Mesenchymal stem cell (in vitro differentiated cells and primary cell): Measurements from ENCODE around the gene SMARCC1. TPM values are rescaled to one million over a fixed set of nuclear protein-coding genes. Genes with fewer than 3 reads are reported as not detected.
A peak's percentile ranks its signal among the peaks of the same experiment; 100 is the strongest.
"Not testable (repeated sequence)": the region's sequence is repeated elsewhere in the genome, so short reads cannot be mapped to it uniquely, and the experiment has no call there.

ENCODE experiments used
- DNase-seq: peaks from one replicate; pipeline ENCODE4 v3.0.0-alpha.2; 2013
- H2AFZ ChIP-seq: one replicate; pipeline ENCODE4 v1.6.1; 2013; ENCODE audit warnings: low read depth, mild to moderate bottlenecking, control low read depth, inconsistent platforms, low read length, moderate library complexity
- H2AK5ac ChIP-seq: 2 replicates; pipeline ENCODE4 v1.6.1; 2013; ENCODE audit warnings: low read length, moderate library complexity, mild to moderate bottlenecking, inconsistent platforms; ENCODE audit not compliant: severe bottlenecking
- H2BK120ac ChIP-seq: one replicate; pipeline ENCODE4 v1.6.1; 2013; ENCODE audit warnings: low read depth, mild to moderate bottlenecking, inconsistent platforms, low read length, moderate library complexity
- H2BK12ac ChIP-seq, 2 experiments: one replicate each; pipeline ENCODE4 v1.6.1; 2013; ENCODE audit warnings: inconsistent platforms in 2 of 2, low read length in 2 of 2, mild to moderate bottlenecking in 2 of 2, moderate library complexity in 2 of 2, control low read depth in 1 of 2
- H2BK15ac ChIP-seq: one replicate; pipeline ENCODE4 v1.6.1; 2013; ENCODE audit warnings: mild to moderate bottlenecking, low read depth, inconsistent platforms; ENCODE audit not compliant: poor library complexity, severe bottlenecking
- H2BK5ac ChIP-seq: 2 replicates; pipeline ENCODE4 v1.6.1; 2013; ENCODE audit warnings: low read depth, mild to moderate bottlenecking, low read length, control low read depth, inconsistent platforms; ENCODE audit not compliant: poor library complexity, severe bottlenecking
- H3K14ac ChIP-seq, 2 experiments: one replicate each; pipeline ENCODE4 v1.6.1; 2013; ENCODE audit warnings: inconsistent platforms in 2 of 2, low read length in 2 of 2, control low read depth in 1 of 2, mild to moderate bottlenecking in 1 of 2, moderate library complexity in 1 of 2
- H3K18ac ChIP-seq, 2 experiments: one replicate each; pipeline ENCODE4 v1.6.1; 2013; ENCODE audit warnings: inconsistent platforms in 2 of 2, low read length in 2 of 2, control low read depth in 1 of 2, low read depth in 1 of 2, mild to moderate bottlenecking in 1 of 2
- H3K23ac ChIP-seq, 2 experiments: one replicate each; pipeline ENCODE4 v1.6.1; 2013; ENCODE audit warnings: inconsistent platforms in 2 of 2, low read length in 2 of 2, mild to moderate bottlenecking in 2 of 2, moderate library complexity in 2 of 2, control low read depth in 1 of 2
- H3K27ac ChIP-seq: 2 replicates; pipeline ENCODE4 v1.5.1; 2013; ENCODE audit warnings: mild to moderate bottlenecking, moderate library complexity, low read length, control low read depth, inconsistent platforms; ENCODE audit not compliant: poor library complexity, severe bottlenecking
- H3K27me3 ChIP-seq, 2 experiments: 2 replicates each; pipeline versions ENCODE4 v1.6.1 to v1.7.0; 2013; ENCODE audit warnings: low read length in 2 of 2, mild to moderate bottlenecking in 2 of 2, moderate library complexity in 2 of 2, control low read depth in 1 of 2, inconsistent platforms in 1 of 2; ENCODE audit not compliant: control insufficient read depth in 1 of 2, insufficient read depth in 1 of 2
- H3K36me3 ChIP-seq, 2 experiments: 2 replicates each; pipeline versions ENCODE4 v1.6.1 to v1.7.0; 2013; ENCODE audit warnings: low read length in 2 of 2, control low read depth in 1 of 2, inconsistent platforms in 1 of 2, low read depth in 1 of 2, mild to moderate bottlenecking in 1 of 2; ENCODE audit not compliant: insufficient read depth in 2 of 2, control insufficient read depth in 1 of 2
- H3K4ac ChIP-seq, 2 experiments: one replicate each; pipeline ENCODE4 v1.6.1; 2013; ENCODE audit warnings: inconsistent platforms in 2 of 2, low read length in 2 of 2, mild to moderate bottlenecking in 2 of 2, moderate library complexity in 2 of 2, control low read depth in 1 of 2, low read depth in 1 of 2
- H3K4me1 ChIP-seq: 2 replicates; pipeline ENCODE4 v1.6.1; 2013; ENCODE audit warnings: low read depth, low read length, control low read depth; ENCODE audit not compliant: control insufficient read depth, insufficient read depth
- H3K4me2 ChIP-seq: 2 replicates; pipeline ENCODE4 v1.6.1; 2013; ENCODE audit warnings: low read length, mild to moderate bottlenecking, inconsistent platforms; ENCODE audit not compliant: poor library complexity, severe bottlenecking
- H3K4me3 ChIP-seq, 2 experiments: 2 replicates each; pipeline versions ENCODE4 v1.5.1 to v1.7.0; 2013; ENCODE audit warnings: low read length in 2 of 2, mild to moderate bottlenecking in 2 of 2, control low read depth in 1 of 2, low read depth in 1 of 2; ENCODE audit not compliant: insufficient read depth in 1 of 2
- H3K79me1 ChIP-seq: replicated peaks from 2 replicates; pipeline ENCODE4 v1.6.1; 2013; ENCODE audit warnings: mild to moderate bottlenecking, control low read depth, low read length, inconsistent platforms; ENCODE audit not compliant: poor library complexity, severe bottlenecking
- H3K9ac ChIP-seq: 2 replicates; pipeline ENCODE4 v1.7.0; 2013; ENCODE audit warnings: mild to moderate bottlenecking, low read length, moderate library complexity
- H3K9me3 ChIP-seq: 2 replicates; pipeline ENCODE4 v1.7.0; 2013; ENCODE audit warnings: mild to moderate bottlenecking, low read length; ENCODE audit not compliant: control insufficient read depth
- H4K8ac ChIP-seq: one replicate; pipeline ENCODE4 v1.6.1; 2013; ENCODE audit warnings: inconsistent platforms, mild to moderate bottlenecking, low read length, moderate library complexity
- H4K91ac ChIP-seq: one replicate; pipeline ENCODE4 v1.6.1; 2013; ENCODE audit warnings: mild to moderate bottlenecking, low read length, inconsistent platforms
- WGBS: methylation state at CpG from one replicate; pipeline ENCODE4 v1.1.7; 2013; ENCODE audit warnings: mixed read lengths; 5-methylcytosine and 5-hydroxymethylcytosine counted together
- polyA plus RNA-seq, 2 experiments: library from polyadenylated mRNA; stranded (reverse); fragments of 200-250 nt; gene quantifications; one replicate each; pipeline ENCODE4 v1.2.3, GENCODE V29; 2013

The SMARCC1 gene
- polyA plus RNA-seq (2013, experiment 1 of 2) = 40.9 TPM
- polyA plus RNA-seq (2013, experiment 2 of 2) = 39.5 TPM

DNA sequence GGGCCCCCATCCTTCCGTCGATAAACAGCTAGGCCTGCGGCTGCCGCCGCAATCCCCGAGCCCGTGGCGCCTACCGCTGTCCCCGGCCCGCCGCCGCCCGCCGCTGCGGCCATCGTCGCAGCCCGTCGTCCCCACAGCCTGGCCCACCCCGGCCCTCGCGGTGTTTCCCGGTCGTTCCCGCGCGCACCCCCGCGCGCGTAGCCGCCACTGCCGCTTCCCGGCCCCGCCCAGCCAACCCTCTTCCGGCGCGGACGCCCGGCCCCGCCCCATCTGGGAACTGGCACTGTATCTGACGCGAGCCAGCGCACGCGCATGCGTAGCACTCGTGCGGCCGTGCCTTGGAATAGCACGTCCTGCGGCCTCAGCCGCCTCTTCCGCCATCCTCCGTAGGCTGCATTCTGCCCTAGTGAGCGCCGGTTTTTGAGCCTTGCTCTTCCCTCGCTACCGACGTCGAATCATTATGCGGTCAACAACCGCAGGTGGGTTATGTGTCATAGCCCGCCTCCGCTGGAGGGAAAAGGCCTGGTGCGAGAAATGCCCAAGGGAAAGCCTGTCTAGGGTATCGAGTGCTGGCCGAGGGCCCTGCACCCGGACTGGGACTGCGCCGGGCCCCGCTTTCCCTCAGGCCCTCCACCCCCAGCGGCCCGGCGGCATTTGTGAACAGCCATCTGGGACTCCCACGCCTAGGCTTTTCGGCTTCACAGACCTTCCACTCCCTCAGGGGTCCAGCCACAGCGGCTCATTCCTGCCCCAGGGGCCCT is at the start of gene SMARCC1:
Gene SMARCC1, minus strand, starts transcription at position 209 of the 761 bp plus-strand sequence. Its CDS starts 96 bp downstream, at position 113.
- peak within 1 kb of the TSS; percentile 36 for H2AK5ac ChIP-seq

DNA sequence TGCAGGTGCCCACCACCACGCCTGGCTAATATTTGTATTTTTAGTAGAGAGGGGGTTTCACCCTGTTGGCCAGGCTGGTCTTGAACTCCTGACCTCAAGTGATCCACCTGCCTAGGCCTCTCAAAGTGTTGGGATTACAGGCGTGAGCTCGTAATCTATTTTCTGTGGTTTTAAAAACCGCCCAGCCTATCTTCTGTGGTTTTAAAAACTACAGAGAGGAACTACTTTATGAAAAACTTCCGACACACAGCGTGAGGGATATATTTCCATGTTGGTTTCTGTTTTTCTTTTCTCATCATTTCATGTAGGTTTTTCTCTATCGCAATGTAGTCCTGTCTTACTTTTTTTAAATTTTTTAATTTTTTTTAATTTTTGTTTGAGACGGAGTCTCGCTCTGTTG is 47.8 kb upstream of the SMARCC1 start:
- H3K4me2 ChIP-seq, H3K4me1 ChIP-seq, H2BK15ac ChIP-seq, H2AFZ ChIP-seq, H2BK12ac ChIP-seq, H3K18ac ChIP-seq, H2BK5ac ChIP-seq, DNase-seq, H3K4me3 ChIP-seq, H3K9me3 ChIP-seq, H3K9ac ChIP-seq, H3K27ac ChIP-seq, H4K91ac ChIP-seq, H3K4ac ChIP-seq, H3K23ac ChIP-seq, H3K14ac ChIP-seq, H2BK120ac ChIP-seq, H2AK5ac ChIP-seq, H3K27me3 ChIP-seq, H4K8ac ChIP-seq: not testable (repeated sequence)
- Histone ChIP-seq H3K79me1 (peaks cover 30% of the 10 kb centered on the region), H3K36me3 (peaks cover 56 to 71% of the 10 kb centered on the region in 2 experiments)
- WGBS = over 99% methylated on average over 8 of the region's 9 CpGs

More for the DNA sequence above, at the start of gene SMARCC1:
- WGBS = under 1% methylated on average over 79 of the region's 79 CpGs
- H2BK120ac ChIP-seq = peak within 1 kb of the TSS; percentile 92
- no peaks in the 10 kb centered on the region for H3K9me3 ChIP-seq
- peak within 1 kb of the TSS in 1 of 2 experiments; percentile 3 for H2BK12ac ChIP-seq
- peak within 1 kb of the TSS in 1 of 2 experiments; percentile 95 for H3K23ac ChIP-seq
- peak within 1 kb of the TSS; percentile 87 to 99 for H3K4ac ChIP-seq
- H3K4me1 ChIP-seq = peaks cover 5% of the 10 kb centered on the region
- H3K4me3 ChIP-seq = peak within 1 kb of the TSS; percentile 89
- H2AFZ ChIP-seq = peak within 1 kb of the TSS; percentile 68
- H3K18ac ChIP-seq = peak within 1 kb of the TSS; percentile 96 to 97
- H3K14ac ChIP-seq = peak within 1 kb of the TSS; percentile 58 to 91
- H3K4me2 ChIP-seq = peak within 1 kb of the TSS; percentile 72
- H4K91ac ChIP-seq = peak within 1 kb of the TSS; percentile 93
- H2BK15ac ChIP-seq = peak within 1 kb of the TSS; percentile 95
- H3K9ac ChIP-seq = peak within 1 kb of the TSS; percentile 93
- peak within 1 kb of the TSS; percentile 79 for H2BK5ac ChIP-seq
- H4K8ac ChIP-seq = peak within 1 kb of the TSS; percentile 95
- H3K36me3 ChIP-seq = peaks cover 0 to 3% of the 10 kb centered on the region in 2 experiments
- DNase-seq = peak; percentile 97
- no peaks in the 10 kb centered on the region for H3K27me3 ChIP-seq
- H3K79me1 ChIP-seq = no peaks in the 10 kb centered on the region
- peak within 1 kb of the TSS; percentile 96 for H3K27ac ChIP-seq

DNA sequence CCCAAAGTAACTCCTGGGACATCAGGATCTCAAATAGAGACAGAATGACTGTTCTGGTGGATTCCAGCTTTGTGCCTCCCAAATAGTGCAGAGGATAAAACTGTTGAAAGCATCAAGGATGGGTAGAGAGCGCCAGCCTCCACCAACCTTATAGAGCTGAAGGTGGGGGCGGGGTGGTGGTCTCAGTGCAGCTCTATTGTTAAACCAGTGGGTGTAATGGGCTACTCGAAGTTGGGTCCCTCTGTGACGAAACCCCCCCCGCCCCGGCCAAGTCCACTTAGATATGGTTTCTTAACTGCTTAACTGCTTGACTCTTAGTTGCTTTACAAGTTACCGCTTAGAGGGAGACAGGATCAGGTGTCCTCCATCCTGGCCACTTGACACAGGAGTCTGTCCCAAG is 43.9 kb upstream of the SMARCC1 start:
- Histone ChIP-seq H2BK12ac (no peak overlapping the region), H2AFZ (no peak overlapping the region), H3K18ac (peak overlapping the region; percentile 78 to 89), H3K14ac (peak overlapping the region in 1 of 2 experiments; percentile 88), H3K9ac (peak overlapping the region; percentile 96), H2BK5ac (no peak overlapping the region), H2BK120ac (no peak overlapping the region), H3K23ac (peak overlapping the region in 1 of 2 experiments; percentile 77), H3K27me3 (no peaks in the 10 kb centered on the region), H3K79me1 (peaks cover 18% of the 10 kb centered on the region), H3K27ac (no peak overlapping the region), H4K8ac (peak overlapping the region; percentile 100), H3K4me3 (peak overlapping the region; percentile 97 to 99), H3K9me3 (no peaks in the 10 kb centered on the region), H3K4me1 (peaks cover 8% of the 10 kb centered on the region), H4K91ac (peak overlapping the region; percentile 2), H2BK15ac (no peak overlapping the region), H3K36me3 (peaks cover 27 to 40% of the 10 kb centered on the region in 2 experiments), H3K4me2 (peak overlapping the region; percentile 98), H3K4ac (peak overlapping the region in 1 of 2 experiments; percentile 91), H2AK5ac (peak overlapping the region; percentile 75)
- 40% methylated on average over 7 of the region's 7 CpGs for WGBS
- DNase-seq = no peak
